Stomach (tissue), 19 donors: ENCODE data around the gene PCLAF. TPM values are rescaled to one million over a fixed set of nuclear protein-coding genes. Genes with fewer than 3 reads are reported as not detected.

ENCODE experiments used
- DNase-seq, 2 donors: peaks; one replicate each; pipeline versions ENCODE4 v3.0.0 to v3.0.0-alpha.2; 2013 to 2019
- H3K27ac ChIP-seq, 5 donors: fragments of 200-600 bp in 4 of 5; sonication (generic) in 4 of 5; one replicate each; pipeline ENCODE4 v1.5.1; 2013 to 2019; ENCODE audit warnings: mild to moderate bottlenecking in 1 of 5, moderate library complexity in 1 of 5
- H3K27me3 ChIP-seq, 3 donors: fragments of 200-600 bp; sonication (generic); one replicate each; pipeline ENCODE4 v1.5.1; 2017 to 2019; ENCODE audit warnings: mixed run types in 1 of 3
- H3K36me3 ChIP-seq, 4 donors: fragments of 200-600 bp; sonication (generic); 1 replicate in 3 of 4; 2 replicates in 1 of 4; pipeline ENCODE4 v1.5.1; 2016 to 2019
- H3K4me1 ChIP-seq, 4 donors: fragments of 200-600 bp; sonication (generic); one replicate each; pipeline ENCODE4 v1.5.1; 2016 to 2019
- H3K4me3 ChIP-seq, 4 donors: fragments of 200-600 bp; sonication (generic) in 3 of 4; one replicate each; pipeline ENCODE4 v1.5.1; 2016 to 2019; ENCODE audit warnings: mild to moderate bottlenecking in 1 of 4
- H3K9me3 ChIP-seq, 4 donors: fragments of 200-600 bp; sonication (generic); one replicate each; pipeline ENCODE4 v1.5.1; 2016 to 2019
- CTCF ChIP-seq, 7 experiments: fragments of 450-650 bp in 4 of 7; fragments of 200-600 bp in 3 of 7; sonication (generic) in 3 of 7; IDR thresholded peaks; one replicate each; pipeline ENCODE4 v1.5.1; 2016 to 2019; ENCODE audit warnings: antibody characterized with exemption in 7 of 7, control low read depth in 2 of 7, mild to moderate bottlenecking in 1 of 7
- EP300 ChIP-seq: sonication (generic); formaldehyde crosslinking; IDR thresholded peaks from one replicate; pipeline ENCODE4 v1.6.1; 2017; ENCODE audit warnings: antibody characterized with exemption
- POLR2A ChIP-seq, 4 donors: fragments of 450-650 bp; IDR thresholded peaks; one replicate each; pipeline ENCODE4 v1.6.1; 2016; ENCODE audit warnings: antibody characterized with exemption in 4 of 4, control low read depth in 2 of 4, mild to moderate bottlenecking in 1 of 4, moderate library complexity in 1 of 4
- POLR2AphosphoS5 ChIP-seq, 3 donors: sonication (generic); formaldehyde crosslinking; IDR thresholded peaks; one replicate each; pipeline ENCODE4 v1.6.1; 2016; ENCODE audit warnings: antibody characterized with exemption in 3 of 3
- WGBS, 5 donors: extraction: QIAGEN DNeasy Blood & Tissue Kit in 3 of 5; methylation state at CpG; one replicate each; pipeline versions ENCODE4 v1.1.5 to v1.1.7; 2013 to 2018; 5-methylcytosine and 5-hydroxymethylcytosine counted together
- intact Hi-C: fragments of 100-400 bp; cut with DNase I; formaldehyde crosslinking; loops from one replicate; pipeline ENCODE4 v1.15.1; 2023; ENCODE audit warnings: low total_unique reads
- long read RNA-seq, 10 donors: transcript quantifications; one replicate each; lab custom pipeline, GENCODE V29; 2026
- polyA plus RNA-seq, 3 donors: library from polyadenylated mRNA; stranded (reverse); fragments of 200-250 nt; gene quantifications; one replicate each; pipeline ENCODE4 v1.2.3, GENCODE V29; 2013
- total RNA-seq, 5 donors: library from RNA; depleted of rRNA; stranded (reverse); fragments of >200 nt; gene quantifications; one replicate each; pipeline versions ENCODE4 v1.1.0 to v1.2.3, GENCODE V29; 2014 to 2016
- donor health status: healthy with polysubstance abuse.
- donor health status: Bipolar disorder and iron deficiency.
- donor health status: healthy.

PCLAF gene
- total RNA-seq = 1 to 10 TPM in 2 of 5 donors, not detected in 3; 1.3 to 5.7 TPM
- 10 to 100 TPM; 18.6 to 32.5 (median 25.5) TPM for polyA plus RNA-seq
- long read RNA-seq, donor 1, transcript PCLAF-201 (4 exons, 2,194 nt) = major isoform, 13 of 16 reads
- long read RNA-seq, donor 1, partial matches to known transcripts = 0 of 16 reads
- long read RNA-seq, donor 1, other reads (novel, unspliced or antisense) = 0 of 16 reads
- long read RNA-seq, donor 2, transcript PCLAF-201 (4 exons, 2,194 nt) = major isoform, 7 of 13 reads
- long read RNA-seq, donor 2, partial matches to known transcripts = 0 of 13 reads
- long read RNA-seq, donor 2, other reads (novel, unspliced or antisense) = 0 of 13 reads
- long read RNA-seq, donor 3, transcript PCLAF-202 (3 exons, 911 nt) = minor isoform, 6 of 18 reads
- long read RNA-seq, donor 3, transcript PCLAF-201 (4 exons, 2,194 nt) = major isoform, 11 of 18 reads
- long read RNA-seq, donor 3, partial matches to known transcripts = 0 of 18 reads
- long read RNA-seq, donor 3, other reads (novel, unspliced or antisense) = 0 of 18 reads
- long read RNA-seq, donor 4, partial matches to known transcripts = 0 of 2 reads
- long read RNA-seq, donor 4, other reads (novel, unspliced or antisense) = 0 of 2 reads
- long read RNA-seq, donor 5, transcript PCLAF-202 (3 exons, 911 nt) = minor isoform, 10 of 34 reads
- long read RNA-seq, donor 5, transcript PCLAF-201 (4 exons, 2,194 nt) = major isoform, 23 of 34 reads
- long read RNA-seq, donor 5, partial matches to known transcripts = 0 of 34 reads
- long read RNA-seq, donor 5, other reads (novel, unspliced or antisense) = 0 of 34 reads
- long read RNA-seq, donor 6, transcript PCLAF-201 (4 exons, 2,194 nt) = major isoform, 34 of 86 reads
- long read RNA-seq, donor 6, transcript PCLAF-202 (3 exons, 911 nt) = minor isoform, 6 of 86 reads
- long read RNA-seq, donor 6, partial matches to known transcripts = 21 of 86 reads
- long read RNA-seq, donor 6, other reads (novel, unspliced or antisense) = 24 of 86 reads
- long read RNA-seq, donor 7, transcript PCLAF-201 (4 exons, 2,194 nt) = major isoform, 40 of 50 reads
- long read RNA-seq, donor 7, transcript PCLAF-202 (3 exons, 911 nt) = minor isoform, 8 of 50 reads
- long read RNA-seq, donor 7, partial matches to known transcripts = 0 of 50 reads
- long read RNA-seq, donor 7, other reads (novel, unspliced or antisense) = 0 of 50 reads
- long read RNA-seq, donor 8, transcript PCLAF-202 (3 exons, 911 nt) = minor isoform, 7 of 42 reads
- long read RNA-seq, donor 8, transcript PCLAF-201 (4 exons, 2,194 nt) = major isoform, 33 of 42 reads
- long read RNA-seq, donor 8, partial matches to known transcripts = 0 of 42 reads
- long read RNA-seq, donor 8, other reads (novel, unspliced or antisense) = 0 of 42 reads
- long read RNA-seq, donor 9, transcript PCLAF-201 (4 exons, 2,194 nt) = major isoform, 26 of 42 reads
- long read RNA-seq, donor 9, transcript PCLAF-202 (3 exons, 911 nt) = minor isoform, 16 of 42 reads
- long read RNA-seq, donor 9, partial matches to known transcripts = 0 of 42 reads
- long read RNA-seq, donor 9, other reads (novel, unspliced or antisense) = 0 of 42 reads
- long read RNA-seq, donor 10, transcript PCLAF-201 (4 exons, 2,194 nt) = major isoform, 26 of 31 reads
- long read RNA-seq, donor 10, partial matches to known transcripts = 0 of 31 reads
- long read RNA-seq, donor 10, other reads (novel, unspliced or antisense) = 0 of 31 reads

DNA sequence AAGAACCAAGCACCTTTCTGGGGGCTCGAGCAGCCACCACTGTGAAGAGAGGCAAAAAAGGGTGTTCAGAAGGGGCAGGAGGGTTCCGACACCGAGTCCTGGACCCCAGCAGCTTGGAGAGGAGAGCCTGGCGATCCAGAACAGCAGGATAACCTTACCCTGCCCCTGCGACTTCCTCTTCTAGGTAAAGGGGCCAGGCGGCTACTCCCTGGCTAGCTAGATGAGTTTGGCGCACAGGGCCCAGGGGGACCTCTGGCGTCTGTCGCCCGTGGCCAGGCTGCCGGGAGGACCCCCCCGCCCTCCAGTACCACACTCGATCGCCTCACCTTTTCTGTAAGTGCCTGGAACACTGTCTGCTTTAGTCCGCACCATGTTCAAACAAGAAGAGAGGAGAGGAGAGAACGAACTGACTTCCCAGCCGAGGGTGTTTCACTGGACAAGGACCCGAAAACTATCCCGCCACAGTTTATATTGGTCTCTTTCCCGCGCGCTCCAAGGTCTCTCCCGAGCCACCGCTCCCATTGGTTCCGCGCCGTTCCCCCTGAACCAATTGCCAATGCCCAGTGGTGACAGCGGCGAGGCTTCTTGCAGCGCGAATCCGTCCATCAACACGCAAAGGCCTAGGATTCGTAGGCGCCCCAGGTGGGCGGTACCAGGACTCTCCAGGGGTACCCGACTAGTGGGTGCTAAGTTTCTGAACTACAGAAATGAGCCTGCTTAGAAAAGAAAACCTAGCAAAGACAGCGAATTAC is at the start of gene PCLAF:
Gene PCLAF (minus strand): TSS at position 442 of the 752 bp plus-strand sequence. CDS start 70 bp downstream, at position 372.
- H3K4me3 ChIP-seq = peak within 1 kb of the TSS; percentile 47 to 72 (median 60)
- no peaks in the 10 kb centered on the region for H3K27me3 ChIP-seq
- intact Hi-C loops = no loop called here
- TF ChIP-seq POLR2A (IDR thresholded peaks at IDR 0.05) = no peak
- TF ChIP-seq EP300 = no peak
- TF ChIP-seq POLR2AphosphoS5 (IDR thresholded peaks at IDR 0.05) = peak in 1 of 3 donors; percentile 67
- peak in 2 of 7 experiments; percentile 7 to 21 for TF ChIP-seq CTCF (IDR thresholded peaks at IDR 0.05)
- peaks cover 7 to 29% (median 14%) of the 10 kb centered on the region in 4 donors for H3K4me1 ChIP-seq
- H3K27ac ChIP-seq = peak within 1 kb of the TSS in 3 of 5 donors; percentile 9 to 29 (median 25)
- DNase-seq = peak; percentile 94 to 98
- H3K9me3 ChIP-seq = no peaks in the 10 kb centered on the region
- H3K36me3 ChIP-seq = no peaks in the 10 kb centered on the region
- WGBS, 5 donors = 0 to 2% (median 0%) methylated on average over 32 to 38 of the region's 38 CpGs

DNA sequence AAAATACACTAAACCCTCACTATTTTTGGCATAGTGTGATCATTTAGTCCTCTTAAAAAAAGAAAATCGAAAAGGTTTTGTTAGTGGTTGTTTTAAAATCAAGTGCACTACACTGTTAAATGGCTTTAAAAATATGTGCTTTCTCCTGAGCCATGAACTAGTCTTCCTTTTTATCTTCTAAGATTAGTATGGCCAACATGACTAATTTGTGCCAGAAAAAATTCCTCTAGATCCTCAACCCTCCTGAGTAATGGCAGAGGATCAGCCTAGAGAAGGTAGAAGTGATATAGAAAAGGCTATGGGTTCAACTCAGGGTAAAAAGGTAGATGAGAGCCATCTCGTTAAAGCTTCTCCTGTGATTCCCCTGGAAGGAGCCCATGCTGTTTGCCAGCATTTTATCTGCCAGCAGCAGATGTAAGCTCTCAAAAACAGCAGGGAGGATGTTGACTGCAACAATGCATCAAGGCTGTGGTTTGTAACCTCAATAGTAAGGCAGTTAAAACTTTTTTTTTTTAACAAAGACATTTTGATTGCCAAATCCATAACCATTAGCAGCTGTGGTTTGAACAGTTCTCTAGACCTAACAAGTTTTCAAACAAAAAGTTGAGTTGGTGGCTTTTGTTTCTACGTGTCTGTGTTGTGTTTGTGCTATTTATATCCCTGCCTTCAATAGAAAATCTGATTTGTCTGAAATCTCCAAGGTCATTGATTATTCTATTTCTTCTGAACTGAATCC is 48.9 kb upstream of the PCLAF start:
- Histone ChIP-seq H3K27ac (peak overlapping the region in 3 of 5 donors; percentile 40 to 53 (median 49)), H3K27me3 (no peaks in the 10 kb centered on the region), H3K9me3 (no peaks in the 10 kb centered on the region), H3K36me3 (peaks cover 9 to 87% (median 62%) of the 10 kb centered on the region in 4 donors), H3K4me1 (peaks cover 0 to 17% (median 6%) of the 10 kb centered on the region in 4 donors), H3K4me3 (no peak overlapping the region)
- DNase-seq = peak in 1 of 2 donors; percentile 82
- intact Hi-C loops = loop anchor here (10.0 kb wide), 1 partner anchor 245 kb away; no protein-coding TSS in a partner anchor
- 22 to 38% (median 33%) methylated on average over 3 of the region's 3 CpGs for WGBS, 5 donors
- TF ChIP-seq POLR2AphosphoS5 (IDR thresholded peaks at IDR 0.05) = peak in 2 of 3 donors; percentile 6 to 28
- TF ChIP-seq CTCF (IDR thresholded peaks at IDR 0.05) = no peak
- TF ChIP-seq EP300 = no peak
- no peak for TF ChIP-seq POLR2A (IDR thresholded peaks at IDR 0.05)

DNA sequence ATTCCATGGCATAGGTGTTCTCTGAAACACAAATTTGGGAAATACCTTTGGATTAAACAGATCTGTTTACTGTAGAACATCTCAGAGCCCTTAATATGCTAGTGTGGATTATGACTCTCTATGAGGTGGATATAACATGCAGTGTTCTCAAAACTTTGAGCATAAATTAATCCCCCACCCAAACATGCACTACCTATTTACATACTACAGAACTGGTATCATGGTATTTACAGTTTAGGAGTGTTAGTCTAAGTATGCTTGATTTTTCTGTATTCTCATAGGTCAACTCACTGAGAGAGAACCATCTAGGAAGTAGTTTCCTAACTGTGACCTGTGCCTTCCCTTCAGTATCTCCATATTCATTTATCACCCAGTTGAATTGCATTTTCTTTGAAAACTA is 48.2 kb upstream of the PCLAF start:
- H3K4me3 ChIP-seq = no peak overlapping the region
- TF ChIP-seq CTCF (IDR thresholded peaks at IDR 0.05) (no peak), EP300 (no peak), POLR2A (IDR thresholded peaks at IDR 0.05) (no peak), POLR2AphosphoS5 (IDR thresholded peaks at IDR 0.05) (no peak)
- peaks cover 9 to 94% (median 67%) of the 10 kb centered on the region in 4 donors for H3K36me3 ChIP-seq
- no peaks in the 10 kb centered on the region for H3K9me3 ChIP-seq
- peak overlapping the region in 2 of 5 donors; percentile 49 to 53 for H3K27ac ChIP-seq
- DNase-seq = no peak
- H3K27me3 ChIP-seq = no peaks in the 10 kb centered on the region
- H3K4me1 ChIP-seq = peaks cover 0 to 17% (median 6%) of the 10 kb centered on the region in 4 donors
- intact Hi-C loops = loop anchor here (10.0 kb wide), 1 partner anchor 245 kb away; no protein-coding TSS in a partner anchor
